HUES64 (cell line): Measurements from ENCODE around the gene PRKD2.

Experiments
- H3K27ac ChIP-seq: 2 replicates; pipeline ENCODE4 v1.7.0; 2013; ENCODE audit warnings: low read depth, low read length, inconsistent platforms
- H3K27me3 ChIP-seq: 2 replicates; pipeline ENCODE4 v1.6.1; 2013; ENCODE audit warnings: mild to moderate bottlenecking, low read length; ENCODE audit not compliant: insufficient read depth
- H3K36me3 ChIP-seq: 2 replicates; pipeline ENCODE4 v1.6.1; 2013; ENCODE audit warnings: mild to moderate bottlenecking, low read length; ENCODE audit not compliant: insufficient read depth
- H3K4me1 ChIP-seq: 2 replicates; pipeline ENCODE4 v1.6.1; 2013; ENCODE audit warnings: mild to moderate bottlenecking, low read length, moderate library complexity; ENCODE audit not compliant: insufficient read depth
- H3K4me3 ChIP-seq: 2 replicates; pipeline ENCODE4 v1.5.1; 2013; ENCODE audit warnings: mild to moderate bottlenecking, low read length, moderate library complexity
- H3K9ac ChIP-seq: 2 replicates; pipeline ENCODE4 v1.6.1; 2013; ENCODE audit warnings: mild to moderate bottlenecking, low read depth, low read length
- H3K9me3 ChIP-seq: 2 replicates; pipeline ENCODE4 v1.6.1; 2013; ENCODE audit warnings: low read depth, low read length; ENCODE audit not compliant: insufficient read depth
- WGBS: fragments of 150-250, 120-280 bp; methylation state at CpG from one replicate; pipeline ENCODE4 v1.1.7; 2013; ENCODE audit warnings: missing lambda C conversion rate; 5-methylcytosine and 5-hydroxymethylcytosine counted together

Gene PRKD2

DNA sequence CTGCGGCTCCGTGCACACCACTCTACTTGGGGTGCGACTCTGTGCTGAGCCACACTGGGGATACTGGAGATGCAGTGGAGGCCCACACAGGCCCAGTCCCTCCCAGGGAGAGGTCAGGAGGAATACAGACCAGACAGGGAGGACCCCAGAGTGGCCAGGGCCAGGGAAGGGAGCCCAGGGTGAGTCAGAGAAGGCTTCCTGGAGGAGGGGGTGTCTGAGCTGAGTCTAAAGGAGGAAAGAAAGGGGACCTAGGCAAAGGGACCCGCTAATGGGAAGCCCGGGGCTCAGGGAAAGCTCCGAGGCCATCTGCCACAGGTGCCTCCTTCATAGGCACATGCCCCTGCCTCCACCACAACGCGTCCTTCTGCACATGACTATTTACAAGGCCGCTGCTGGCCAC, 13.3 kb upstream of the PRKD2 start:
- Histone ChIP-seq H3K27me3 (no peaks in the 10 kb centered on the region), H3K9ac (no peak overlapping the region), H3K27ac (no peak overlapping the region), H3K4me1 (no peaks in the 10 kb centered on the region), H3K9me3 (no peaks in the 10 kb centered on the region), H3K4me3 (no peak overlapping the region), H3K36me3 (peaks cover 93% of the 10 kb centered on the region)
- 95% methylated on average over 9 of the region's 9 CpGs for WGBS

DNA sequence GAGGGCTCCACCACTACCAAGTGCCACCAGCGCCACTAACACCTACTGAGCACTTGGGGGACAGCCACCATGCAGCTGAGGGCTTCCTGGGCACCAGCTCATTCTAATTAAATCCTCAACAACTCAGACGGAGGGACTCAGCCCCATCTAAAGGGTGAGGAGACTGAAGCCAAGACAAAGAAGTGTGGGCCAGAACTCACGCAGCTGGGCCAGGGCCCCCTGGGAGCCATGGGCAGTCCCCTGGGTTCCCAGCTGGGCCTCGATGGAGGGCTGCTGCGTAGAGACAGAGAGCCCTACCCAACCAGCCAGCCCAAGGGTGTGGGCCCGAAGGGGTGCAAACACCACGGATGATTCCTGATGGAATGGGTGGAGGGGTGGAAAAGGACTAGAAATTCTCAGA, 12.8 kb upstream of the PRKD2 start:
- WGBS = 93% methylated on average over 7 of the region's 7 CpGs
- Histone ChIP-seq H3K27ac (no peak overlapping the region), H3K9ac (no peak overlapping the region), H3K4me3 (no peak overlapping the region), H3K36me3 (peaks cover 94% of the 10 kb centered on the region), H3K9me3 (no peaks in the 10 kb centered on the region), H3K4me1 (no peaks in the 10 kb centered on the region), H3K27me3 (no peaks in the 10 kb centered on the region)

DNA sequence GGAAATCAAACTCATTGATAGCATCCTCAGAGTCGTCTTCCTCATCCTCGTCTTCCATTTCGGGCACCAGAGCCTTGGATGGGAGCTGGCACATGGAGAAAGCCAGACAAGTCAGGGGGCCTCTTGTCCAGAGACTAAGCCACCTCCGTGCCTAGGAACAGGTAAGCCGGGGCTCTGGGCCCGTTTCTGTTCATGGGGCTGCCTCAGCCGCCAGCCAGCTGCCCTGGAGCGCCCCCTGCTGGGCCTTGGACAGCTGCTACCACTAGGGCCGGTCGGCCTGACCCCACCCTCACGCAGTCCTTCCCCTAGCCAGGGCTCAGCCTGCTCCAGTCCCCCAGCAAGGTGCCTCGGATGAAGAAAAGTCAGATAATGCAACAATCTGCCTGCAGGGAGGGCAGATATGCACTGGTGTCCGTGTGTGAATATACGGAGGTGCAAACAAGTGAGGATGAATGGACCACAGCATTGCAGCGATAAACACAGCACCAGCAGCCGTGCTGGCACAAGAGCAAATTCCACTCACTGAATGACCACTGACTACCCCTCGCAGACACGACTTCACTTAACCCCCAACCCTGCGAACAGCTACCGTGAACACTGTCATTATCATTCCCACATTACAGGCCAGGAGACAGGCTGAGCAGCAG, 11.9 kb upstream of the PRKD2 start:
- H3K4me1 ChIP-seq = no peaks in the 10 kb centered on the region
- H3K36me3 ChIP-seq = peaks cover 95% of the 10 kb centered on the region
- no peak overlapping the region for H3K9ac ChIP-seq

DNA sequence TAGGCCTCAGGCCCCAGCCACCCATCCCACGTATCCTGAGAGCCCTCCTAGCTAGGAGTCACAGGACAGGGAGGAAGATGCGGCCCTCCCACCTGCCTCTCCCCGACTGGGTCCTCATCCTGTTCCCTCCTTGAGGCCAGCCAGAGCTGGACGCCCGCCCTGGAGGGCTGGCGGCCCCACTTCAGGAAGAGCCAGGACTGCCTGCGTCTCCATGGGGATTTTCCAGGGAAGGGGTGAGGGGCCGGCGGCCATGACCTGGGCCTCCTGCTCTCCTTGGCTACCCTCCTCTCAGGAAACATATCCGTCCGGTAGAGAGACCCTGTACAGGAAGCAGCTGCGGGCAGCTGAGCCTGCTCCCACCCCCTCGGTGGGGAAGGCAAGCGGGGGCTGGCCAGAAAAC, 11.3 kb upstream of the PRKD2 start:
- Histone ChIP-seq H3K9me3 (no peaks in the 10 kb centered on the region), H3K36me3 (peaks cover 95% of the 10 kb centered on the region), H3K27ac (no peak overlapping the region), H3K9ac (no peak overlapping the region), H3K4me1 (no peaks in the 10 kb centered on the region), H3K27me3 (no peaks in the 10 kb centered on the region), H3K4me3 (no peak overlapping the region)
- 95% methylated on average over 14 of the region's 14 CpGs for WGBS

More for the DNA sequence above, 11.9 kb upstream of the PRKD2 start:
- Histone ChIP-seq H3K27ac (no peak overlapping the region), H3K27me3 (no peaks in the 10 kb centered on the region), H3K9me3 (no peaks in the 10 kb centered on the region), H3K4me3 (no peak overlapping the region)
- WGBS = 68% methylated on average over 20 of the region's 20 CpGs

DNA sequence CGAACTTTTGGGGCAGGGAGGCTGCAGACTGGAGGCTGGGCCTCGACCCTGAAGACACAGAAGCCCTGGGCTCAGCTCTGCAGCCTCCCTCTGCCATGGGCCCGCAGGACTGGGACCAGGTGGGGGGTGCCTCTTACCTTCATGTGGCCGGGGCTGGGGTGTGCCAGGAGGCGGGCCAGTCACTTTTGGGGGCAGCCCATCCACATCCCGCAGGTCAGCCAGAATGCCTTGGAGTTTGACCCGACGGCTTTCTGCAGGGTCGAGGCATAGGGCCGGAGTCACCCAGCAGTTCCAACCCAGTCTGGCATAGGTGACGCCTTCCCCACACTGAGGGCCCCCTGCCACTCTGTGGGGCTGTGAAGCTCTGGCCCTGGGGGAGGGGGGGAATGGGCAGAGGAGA, 10.8 kb upstream of the PRKD2 start:
- no peaks in the 10 kb centered on the region for H3K4me1 ChIP-seq
- no peak overlapping the region for H3K4me3 ChIP-seq
- no peak overlapping the region for H3K9ac ChIP-seq
- H3K36me3 ChIP-seq = peaks cover 95% of the 10 kb centered on the region
- H3K27ac ChIP-seq = no peak overlapping the region
- H3K27me3 ChIP-seq = no peaks in the 10 kb centered on the region
- 94% methylated on average over 11 of the region's 11 CpGs for WGBS
- no peaks in the 10 kb centered on the region for H3K9me3 ChIP-seq

DNA sequence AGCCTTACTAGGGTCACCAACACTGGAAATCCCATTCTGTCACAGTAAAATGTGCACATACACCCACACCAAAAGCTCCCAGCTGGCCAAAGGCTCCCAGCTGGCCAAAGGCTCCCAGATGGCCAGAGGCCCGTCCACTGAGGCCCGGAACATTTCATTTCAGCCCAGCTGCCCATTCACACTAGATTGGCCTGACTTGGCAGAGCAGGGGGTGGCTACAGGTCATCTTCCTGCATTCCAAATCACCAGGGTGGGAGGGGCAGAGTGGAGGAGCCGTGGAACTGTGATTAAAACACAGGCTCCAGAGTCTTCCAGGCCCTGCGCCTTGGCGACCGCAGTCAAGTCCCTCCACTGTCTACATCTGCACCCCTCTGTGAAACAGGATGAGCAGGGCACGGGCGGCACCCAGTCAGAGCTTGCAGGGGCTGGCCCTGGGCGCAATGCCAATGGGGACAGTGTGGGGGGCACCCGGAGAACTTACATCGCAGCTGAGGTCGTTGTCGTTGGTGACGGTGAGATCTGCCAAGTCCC, 10.1 kb upstream of the PRKD2 start:
- no peaks in the 10 kb centered on the region for H3K4me1 ChIP-seq
- no peak overlapping the region for H3K4me3 ChIP-seq
- no peaks in the 10 kb centered on the region for H3K9me3 ChIP-seq
- no peaks in the 10 kb centered on the region for H3K27me3 ChIP-seq
- H3K9ac ChIP-seq = no peak overlapping the region
- H3K27ac ChIP-seq = 0 out of 2 replicates have a peak overlapping the region, but pooled peaks have one; percentile 25
- 96% methylated on average over 14 of the region's 14 CpGs for WGBS
- H3K36me3 ChIP-seq = peaks cover 95% of the 10 kb centered on the region

DNA sequence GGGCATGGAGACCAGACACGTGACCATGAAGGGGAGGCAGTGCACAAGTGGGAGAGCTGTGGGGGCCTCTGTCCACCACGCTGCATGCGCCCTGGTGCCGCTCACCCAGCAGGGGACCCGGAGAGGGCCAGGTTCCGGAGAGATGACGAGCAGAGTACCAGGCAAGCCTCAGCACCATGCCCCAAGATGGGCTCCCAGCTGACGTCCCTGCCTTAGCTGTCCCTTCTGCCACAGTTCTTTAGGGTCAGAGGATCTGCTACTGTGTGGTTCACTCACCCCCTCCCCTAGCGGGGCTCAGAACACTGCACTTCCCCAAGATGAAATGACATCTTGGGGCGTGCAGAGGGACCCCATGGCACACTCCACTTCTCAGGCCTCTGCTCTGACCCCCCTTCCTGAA, 9.6 kb upstream of the PRKD2 start:
- no peaks in the 10 kb centered on the region for H3K27me3 ChIP-seq
- no peak overlapping the region for H3K9ac ChIP-seq
- H3K36me3 ChIP-seq = peaks cover 95% of the 10 kb centered on the region
- H3K9me3 ChIP-seq = no peaks in the 10 kb centered on the region
- 91% methylated on average over 10 of the region's 10 CpGs for WGBS
- H3K4me3 ChIP-seq = no peak overlapping the region
- H3K4me1 ChIP-seq = no peaks in the 10 kb centered on the region
- no peak overlapping the region for H3K27ac ChIP-seq

DNA sequence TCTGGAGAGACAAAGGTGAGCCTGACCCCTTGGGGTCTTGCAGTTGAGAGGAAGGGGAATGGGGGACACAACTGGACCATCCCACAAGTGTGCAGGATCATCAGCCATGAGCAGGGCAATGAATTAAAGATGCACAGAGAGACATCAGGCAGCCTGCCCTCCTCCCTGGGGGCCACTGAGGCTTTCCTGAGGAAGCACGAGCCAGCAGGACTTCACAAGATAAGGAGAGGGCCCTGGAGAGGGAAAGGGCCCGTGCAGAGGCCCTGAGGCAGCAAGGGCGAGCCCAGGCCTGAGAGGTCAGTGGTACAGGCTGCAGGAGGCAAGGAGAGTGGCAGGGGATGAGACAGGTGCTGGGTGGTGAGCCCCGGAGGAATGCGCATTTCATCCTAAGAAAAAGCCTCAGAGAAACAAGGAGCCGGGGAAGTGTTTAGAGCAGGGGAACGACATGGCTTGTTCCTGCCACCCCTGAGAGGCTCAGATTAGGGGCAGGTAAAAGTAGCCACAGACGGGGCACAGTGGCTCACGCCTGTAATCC, 9.0 kb upstream of the PRKD2 start:
- WGBS = 78% methylated on average over 9 of the region's 9 CpGs
- no peak overlapping the region for H3K4me3 ChIP-seq
- peaks cover 94% of the 10 kb centered on the region for H3K36me3 ChIP-seq
- H3K9ac ChIP-seq = no peak overlapping the region
- no peak overlapping the region for H3K27ac ChIP-seq
- H3K4me1 ChIP-seq = no peaks in the 10 kb centered on the region
- H3K9me3 ChIP-seq = no peaks in the 10 kb centered on the region
- H3K27me3 ChIP-seq = no peaks in the 10 kb centered on the region

DNA sequence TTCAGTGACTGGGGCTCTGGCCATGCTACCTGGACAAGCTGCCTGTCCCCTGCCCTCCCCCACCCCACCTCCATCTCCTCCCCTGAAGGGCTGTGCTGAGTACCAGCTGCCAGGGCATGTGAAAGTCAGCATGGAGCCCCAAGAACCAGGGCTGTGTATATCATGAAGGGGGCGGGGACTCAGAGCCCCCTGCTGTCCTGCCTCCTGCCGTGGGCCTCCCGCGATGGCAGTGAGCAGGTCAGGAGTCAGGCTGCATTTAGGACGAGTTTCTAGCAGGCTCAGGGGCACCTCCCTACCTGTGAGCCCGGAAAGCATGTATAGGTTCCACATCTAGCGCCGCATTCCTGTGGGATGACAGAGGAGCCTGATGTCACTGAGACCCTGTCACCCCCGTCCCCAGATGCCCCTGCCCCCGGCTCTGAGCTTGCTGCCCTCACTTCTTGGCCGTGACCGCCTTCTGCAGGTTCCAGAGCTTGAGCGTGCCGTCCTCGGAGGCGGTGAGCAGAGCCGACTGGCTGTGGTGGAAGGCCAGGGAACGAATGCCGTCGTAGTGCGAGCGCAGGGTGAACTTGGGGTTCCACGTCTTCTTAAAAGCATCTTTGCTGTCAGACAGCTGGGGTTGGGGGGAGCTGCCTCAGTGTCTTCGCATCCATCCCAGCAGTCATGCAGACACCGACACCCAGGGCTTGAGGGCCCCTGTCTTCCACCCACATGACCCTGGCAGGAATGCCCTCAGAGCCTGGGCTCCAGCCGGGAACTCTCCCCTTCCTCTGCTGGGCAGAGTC, 8.3 kb upstream of the PRKD2 start:
- Histone ChIP-seq H3K9ac (no peak overlapping the region), H3K27ac (no peak overlapping the region), H3K9me3 (no peaks in the 10 kb centered on the region), H3K4me3 (no peak overlapping the region), H3K4me1 (no peaks in the 10 kb centered on the region), H3K27me3 (no peaks in the 10 kb centered on the region), H3K36me3 (peaks cover 94% of the 10 kb centered on the region)
- 94% methylated on average over 26 of the region's 26 CpGs for WGBS

DNA sequence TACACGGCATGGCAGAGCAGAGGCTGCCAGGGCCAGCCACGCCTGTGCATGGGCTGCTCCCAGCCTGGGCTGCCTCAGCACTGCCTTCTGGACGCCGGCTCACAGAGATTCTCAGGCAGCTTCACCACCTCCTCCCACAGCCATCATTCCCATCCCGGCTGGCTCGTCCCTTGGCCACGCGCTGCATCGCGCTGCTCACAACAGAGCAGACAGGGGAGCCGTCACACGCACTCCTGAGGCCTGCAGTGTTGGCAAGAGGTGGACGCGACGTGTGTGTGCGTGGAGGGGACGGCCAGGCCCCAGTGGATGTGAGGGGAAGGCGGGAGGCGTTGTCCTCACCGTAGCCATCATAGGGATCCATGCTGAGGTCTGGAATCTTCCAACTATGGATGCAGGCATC, 7.6 kb upstream of the PRKD2 start:
- no peak overlapping the region for H3K9ac ChIP-seq
- no peaks in the 10 kb centered on the region for H3K9me3 ChIP-seq
- no peaks in the 10 kb centered on the region for H3K4me1 ChIP-seq
- no peak overlapping the region for H3K27ac ChIP-seq
- H3K27me3 ChIP-seq = no peaks in the 10 kb centered on the region
- peaks cover 93% of the 10 kb centered on the region for H3K36me3 ChIP-seq
- WGBS = 96% methylated on average over 20 of the region's 20 CpGs
- H3K4me3 ChIP-seq = no peak overlapping the region

DNA sequence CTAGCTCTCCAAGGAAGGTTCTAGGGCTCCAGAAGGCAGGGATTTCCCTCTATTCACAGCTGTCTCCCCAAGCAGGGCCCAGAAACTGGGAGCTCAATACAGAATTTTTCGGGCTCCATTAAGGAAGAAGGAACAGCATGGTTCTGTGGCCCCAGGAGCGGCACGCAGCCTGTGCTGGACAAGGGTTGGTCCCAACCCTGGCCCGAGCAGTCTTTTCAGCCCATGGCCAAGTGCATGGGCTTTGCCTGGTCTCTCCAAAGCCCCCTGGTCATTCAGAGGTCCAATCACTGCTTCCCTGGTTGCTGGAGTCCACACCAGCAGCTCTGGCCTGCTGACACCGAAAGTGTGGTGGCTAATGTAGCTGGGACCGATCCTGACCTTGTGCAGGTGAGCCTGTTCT, 6.6 kb upstream of the PRKD2 start:
- H3K27ac ChIP-seq = no peak overlapping the region
- H3K36me3 ChIP-seq = peaks cover 87% of the 10 kb centered on the region
- no peak overlapping the region for H3K4me3 ChIP-seq
- no peaks in the 10 kb centered on the region for H3K4me1 ChIP-seq
- WGBS = 96% methylated on average over 6 of the region's 6 CpGs
- H3K9me3 ChIP-seq = no peaks in the 10 kb centered on the region
- H3K27me3 ChIP-seq = no peaks in the 10 kb centered on the region
- no peak overlapping the region for H3K9ac ChIP-seq
